Keratinocyte (primary cell): Measurements from ENCODE around the gene NKX6-1. TPM values are rescaled to one million over a fixed set of nuclear protein-coding genes. Genes with fewer than 3 reads are reported as not detected.

ENCODE experiments used
- DNase-seq: peaks from one replicate; pipeline ENCODE4 v3.0.0-alpha.2; 2011; ENCODE audit warnings: low read depth, missing footprints, low spot score
- FAIRE-seq: peaks from 2 replicates; lab custom pipeline; 2011; peaks lifted over from hg19 to GRCh38; lab: Jason Lieb, UNC
- H2AFZ ChIP-seq: 2 replicates; pipeline ENCODE4 v1.6.0; 2012; ENCODE audit warnings: low read length, control low read depth, inconsistent platforms; ENCODE audit not compliant: control insufficient read depth
- H3K27ac ChIP-seq: 2 replicates; pipeline ENCODE4 v1.5.1; 2011; ENCODE audit warnings: low read length; ENCODE audit not compliant: control insufficient read depth, insufficient read depth
- H3K27me3 ChIP-seq: 3 replicates; pipeline ENCODE4 v1.6.0; 2011; ENCODE audit warnings: low read length; ENCODE audit not compliant: control insufficient read depth, insufficient read depth; ENCODE audit errors: extremely low read depth
- H3K36me3 ChIP-seq, 2 experiments: 2 replicates in 1 of 2; 3 replicates in 1 of 2; pipeline ENCODE4 v1.5.1; 2011; ENCODE audit warnings: low read length in 2 of 2, mild to moderate bottlenecking in 1 of 2; ENCODE audit not compliant: control insufficient read depth in 2 of 2, insufficient read depth in 2 of 2; ENCODE audit errors: extremely low read depth in 1 of 2
- H3K4me1 ChIP-seq: 3 replicates; pipeline ENCODE4 v1.5.1; 2011; ENCODE audit warnings: low read length; ENCODE audit not compliant: control insufficient read depth, insufficient read depth; ENCODE audit errors: extremely low read depth
- H3K4me2 ChIP-seq: 3 replicates; pipeline ENCODE4 v1.6.0; 2011; ENCODE audit warnings: low read depth, low read length; ENCODE audit not compliant: control insufficient read depth, insufficient read depth; ENCODE audit errors: extremely low read depth
- H3K4me3 ChIP-seq, 3 experiments: fragments of 200-600 bp in 1 of 3; sonication (generic) in 1 of 3; 2 replicates in 2 of 3; 3 replicates in 1 of 3; pipeline ENCODE4 v1.5.1; 2011 to 2016; ENCODE audit warnings: low read length in 3 of 3, mild to moderate bottlenecking in 3 of 3, control low read depth in 2 of 3, inconsistent platforms in 1 of 3, low read depth in 1 of 3, mixed read lengths in 1 of 3, mixed run types in 1 of 3, moderate library complexity in 1 of 3; ENCODE audit not compliant: control insufficient read depth in 2 of 3, insufficient read depth in 2 of 3; ENCODE audit errors: extremely low read depth in 1 of 3
- H3K79me2 ChIP-seq: 2 replicates; pipeline ENCODE4 v1.6.0; 2012; ENCODE audit warnings: low read length; ENCODE audit not compliant: control insufficient read depth, insufficient read depth
- H3K9ac ChIP-seq: 3 replicates; pipeline ENCODE4 v1.6.0; 2011; ENCODE audit warnings: low read length; ENCODE audit not compliant: control insufficient read depth, insufficient read depth; ENCODE audit errors: extremely low read depth
- H3K9me1 ChIP-seq: 3 replicates; pipeline ENCODE4 v1.6.0; 2011; ENCODE audit warnings: low read length; ENCODE audit not compliant: control insufficient read depth, insufficient read depth; ENCODE audit errors: extremely low read depth
- H3K9me3 ChIP-seq: 2 replicates; pipeline ENCODE4 v1.5.1; 2012; ENCODE audit warnings: low read depth, low read length; ENCODE audit not compliant: control insufficient read depth
- H4K20me1 ChIP-seq: 3 replicates; pipeline ENCODE4 v1.6.0; 2011; ENCODE audit warnings: low read length; ENCODE audit not compliant: control insufficient read depth, insufficient read depth; ENCODE audit errors: extremely low read depth
- CTCF ChIP-seq, 3 experiments: IDR thresholded peaks in 1 of 3; conservative IDR thresholded peaks in 1 of 3; optimal IDR thresholded peaks in 1 of 3; 2 replicates in 2 of 3; 3 replicates in 1 of 3; pipeline versions ENCODE3 to v1.5.1; 2011; ENCODE audit warnings: low read length in 3 of 3, mild to moderate bottlenecking in 3 of 3, moderate library complexity in 2 of 3, control low read depth in 1 of 3, inconsistent platforms in 1 of 3; ENCODE audit not compliant: insufficient read depth in 2 of 3; ENCODE audit errors: extremely low read depth in 1 of 3
- EZH2 ChIP-seq: IDR thresholded peaks from one replicate; pipeline ENCODE4 v1.6.1; 2012; ENCODE audit warnings: inconsistent platforms, mild to moderate bottlenecking, low read length, moderate library complexity
- dilution Hi-C: fragments of 300-500 bp; cut with MboI; formaldehyde crosslinking; loops from one replicate; pipeline ENCODE4 v1.7.0; 2020; ENCODE audit warnings: low sequenced_read_pairs; ENCODE audit not compliant: extremely low pct_ligation_motif_present
- polyA plus RNA-seq, 5 experiments: library from polyadenylated mRNA; depleted of rRNA in 3 of 5; stranded (reverse) in 3 of 5; stranded (forward) in 1 of 5; unstranded in 1 of 5; fragments of >200 nt; gene quantifications; 1 replicate in 1 of 5; 2 replicates in 3 of 5; 3 replicates in 1 of 5; pipeline versions ENCODE4 v1.2.1 to v1.2.3, GENCODE V29; 2011 to 2012; ENCODE audit warnings: missing spikeins in 2 of 5, low read depth in 1 of 5, low replicate concordance in 1 of 5

The NKX6-1 gene
- polyA plus RNA-seq, 1 donor (not counting 4 experiments of a cell fraction or from before 2014, with no cell fraction given): not detected

GRCh38 chr4:84492737-84493091 is 6.4 kb downstream of the NKX6-1 start:
- Histone ChIP-seq H3K36me3 (no peaks in the 10 kb centered on the region), H3K4me2 (no peak overlapping the region), H3K9me3 (peaks cover 8% of the 10 kb centered on the region), H3K9ac (no peak overlapping the region), H2AFZ (no peak overlapping the region), H3K4me1 (peaks cover 3% of the 10 kb centered on the region), H3K4me3 (no peak overlapping the region), H3K79me2 (no peaks in the 10 kb centered on the region), H3K27ac (no peak overlapping the region), H4K20me1 (peaks cover 3% of the 10 kb centered on the region), H3K9me1 (no peaks in the 10 kb centered on the region), H3K27me3 (peaks cover 89% of the 10 kb centered on the region)
- dilution Hi-C loops: no loop called here
- no peak for TF ChIP-seq EZH2
- TF ChIP-seq CTCF (optimal IDR thresholded peaks at IDR 0.05 in 1 of 3, IDR thresholded peaks at IDR 0.05 in 1 of 3, conservative IDR thresholded peaks at IDR 0.05 in 1 of 3; ENCODE audit: extremely low read depth in 1 of 3, insufficient read depth in 2 of 3, low read length in 3 of 3): no peak
- DNase-seq: no peak
- no peak for FAIRE-seq

GRCh38 chr4:84492290-84492689 is 6.8 kb downstream of the NKX6-1 start:
- Histone ChIP-seq H3K9me3 (peaks cover 8% of the 10 kb centered on the region), H3K9me1 (no peaks in the 10 kb centered on the region), H3K36me3 (no peaks in the 10 kb centered on the region), H3K79me2 (no peaks in the 10 kb centered on the region), H3K4me2 (no peak overlapping the region), H3K4me1 (peaks cover 3% of the 10 kb centered on the region), H3K4me3 (no peak overlapping the region), H3K9ac (no peak overlapping the region), H4K20me1 (peaks cover 3% of the 10 kb centered on the region), H3K27me3 (peaks cover 89% of the 10 kb centered on the region), H2AFZ (no peak overlapping the region), H3K27ac (no peak overlapping the region)
- dilution Hi-C loops: no loop called here
- no peak for DNase-seq
- FAIRE-seq: no peak
- TF ChIP-seq EZH2: no peak
- no peak for TF ChIP-seq CTCF (optimal IDR thresholded peaks at IDR 0.05 in 1 of 3, IDR thresholded peaks at IDR 0.05 in 1 of 3, conservative IDR thresholded peaks at IDR 0.05 in 1 of 3; ENCODE audit: extremely low read depth in 1 of 3, insufficient read depth in 2 of 3, low read length in 3 of 3)
